ENCODE measurements around the gene NGLY1. TPM values are rescaled to one million over a fixed set of nuclear protein-coding genes. Genes with fewer than 3 reads are reported as not detected.
A peak's percentile ranks its signal among the peaks of the same experiment; 100 is the strongest.

NGLY1 gene
- total RNA-seq, 1 donor from 2014 or later = 23.9 TPM

GRCh38 chr3:25821746-25822573 lies 38.7 kb upstream of the NGLY1 start:
- H3K27me3 ChIP-seq (ENCODE audit: insufficient read depth, low read length) = peaks cover 5% of the 10 kb centered on the region
- no peaks in the 10 kb centered on the region for H4K20me1 ChIP-seq (ENCODE audit: insufficient read depth, low read length)
- H3K4me3 Mint-ChIP-seq (ENCODE audit: unreplicated experiment) = no peak overlapping the region
- H3K79me2 ChIP-seq (ENCODE audit: insufficient read depth, low read length) = no peaks in the 10 kb centered on the region
- H3K4me2 ChIP-seq (ENCODE audit: low read length) = no peak overlapping the region
- H3K4me1 Mint-ChIP-seq (ENCODE audit: low read depth, unreplicated experiment) = peaks cover 12% of the 10 kb centered on the region
- H3K4me1 ChIP-seq (ENCODE audit: insufficient read depth, low read length) = peaks cover 5% of the 10 kb centered on the region
- FAIRE-seq (no peak), DNase-seq (ENCODE audit: low read depth) (no peak)
- no peak overlapping the region for H3K27ac ChIP-seq (ENCODE audit: low read depth, low read length)
- H3K36me3 ChIP-seq (ENCODE audit: insufficient read depth, low read length) = no peaks in the 10 kb centered on the region
- H3K27ac Mint-ChIP-seq (ENCODE audit: unreplicated experiment) = no peak overlapping the region
- no peaks in the 10 kb centered on the region for H3K9me3 Mint-ChIP-seq (ENCODE audit: unreplicated experiment)
- H3K36me3 Mint-ChIP-seq (ENCODE audit: low read depth, unreplicated experiment) = no peaks in the 10 kb centered on the region
- H3K27me3 Mint-ChIP-seq (ENCODE audit: low read depth, unreplicated experiment) = no peaks in the 10 kb centered on the region
- TF ChIP-seq CTCF (IDR thresholded peaks at IDR 0.05; ENCODE audit: insufficient read depth, low read depth, low read length) (no peak), EZH2 (IDR thresholded peaks at IDR 0.05; ENCODE audit: insufficient read depth, low read length) (no peak)
- no peak overlapping the region for H3K9ac ChIP-seq (ENCODE audit: low read length)
- H2AFZ ChIP-seq (ENCODE audit: low read depth, low read length) = no peak overlapping the region
- no peaks in the 10 kb centered on the region for H3K9me3 ChIP-seq (ENCODE audit: insufficient read depth, low read depth, low read length)
- H3K4me3 ChIP-seq (ENCODE audit: insufficient read depth, low read depth, low read length) = no peak overlapping the region

- Histone ChIP-seq H3K79me2 (ENCODE audit: insufficient read depth, low read length) (no peaks in the 10 kb centered on the region), H3K4me1 (ENCODE audit: insufficient read depth, low read length) (peaks cover 5% of the 10 kb centered on the region), H3K36me3 (ENCODE audit: insufficient read depth, low read length) (no peaks in the 10 kb centered on the region), H3K27ac (ENCODE audit: low read depth, low read length) (peak overlapping the region; percentile 80), H3K9me3 (ENCODE audit: insufficient read depth, low read depth, low read length) (no peaks in the 10 kb centered on the region), H3K27me3 (ENCODE audit: insufficient read depth, low read length) (peaks cover 3% of the 10 kb centered on the region), H3K4me3 (ENCODE audit: insufficient read depth, low read depth, low read length) (no peak overlapping the region), H3K9ac (ENCODE audit: low read length) (peak overlapping the region; percentile 56), H2AFZ (ENCODE audit: low read depth, low read length) (peak overlapping the region; percentile 47), H3K4me2 (ENCODE audit: low read length) (peak overlapping the region; percentile 72), H4K20me1 (ENCODE audit: insufficient read depth, low read length) (no peaks in the 10 kb centered on the region)
- no peaks in the 10 kb centered on the region for H3K36me3 Mint-ChIP-seq (ENCODE audit: low read depth, unreplicated experiment)
- H3K4me1 Mint-ChIP-seq (ENCODE audit: low read depth, unreplicated experiment) = peaks cover 12% of the 10 kb centered on the region
- H3K4me3 Mint-ChIP-seq (ENCODE audit: unreplicated experiment) = no peak overlapping the region
- FAIRE-seq = no peak
- H3K9me3 Mint-ChIP-seq (ENCODE audit: unreplicated experiment) = no peaks in the 10 kb centered on the region
- TF ChIP-seq CTCF (IDR thresholded peaks at IDR 0.05; ENCODE audit: insufficient read depth, low read depth, low read length) (no peak), EZH2 (IDR thresholded peaks at IDR 0.05; ENCODE audit: insufficient read depth, low read length) (no peak)
- DNase-seq (ENCODE audit: low read depth) = no peak
- H3K27ac Mint-ChIP-seq (ENCODE audit: unreplicated experiment) = peak overlapping the region; percentile 77
- no peaks in the 10 kb centered on the region for H3K27me3 Mint-ChIP-seq (ENCODE audit: low read depth, unreplicated experiment)
These were observed 37.7 kb upstream of the NGLY1 start for GRCh38 chr3:25820816-25821486.

All from astrocyte (in vitro differentiated cells and primary cell).